H9 (cell line): ENCODE results near the gene IGF1R. TPM values are rescaled to one million over a fixed set of nuclear protein-coding genes. Genes with fewer than 3 reads are reported as not detected.

ENCODE experiments used
- DNase-seq: peaks from one replicate; pipeline ENCODE4 v3.0.0-alpha.2; 2017
- H2AFZ ChIP-seq: one replicate; pipeline ENCODE4 v1.6.1; 2013; ENCODE audit warnings: mild to moderate bottlenecking, low read length, control low read depth, moderate library complexity
- H2AK5ac ChIP-seq: 2 replicates; pipeline ENCODE4 v1.6.1; 2013; ENCODE audit warnings: low read length, control low read depth, mixed read lengths; ENCODE audit not compliant: insufficient read length
- H2BK120ac ChIP-seq: one replicate; pipeline ENCODE4 v1.6.1; 2013; ENCODE audit warnings: low read depth, mild to moderate bottlenecking, low read length, control low read depth, inconsistent platforms; ENCODE audit not compliant: poor library complexity, severe bottlenecking
- H2BK12ac ChIP-seq: 2 replicates; pipeline ENCODE4 v1.6.1; 2013; ENCODE audit warnings: low read length, control low read depth, mixed read lengths, low read depth; ENCODE audit not compliant: insufficient read length
- H2BK15ac ChIP-seq: 2 replicates; pipeline ENCODE4 v1.6.1; 2013; ENCODE audit warnings: low read depth, low read length, control low read depth
- H2BK20ac ChIP-seq: one replicate; pipeline ENCODE4 v1.6.1; 2013; ENCODE audit warnings: low read depth, mild to moderate bottlenecking, low read length, control low read depth, inconsistent platforms; ENCODE audit not compliant: poor library complexity, severe bottlenecking
- H2BK5ac ChIP-seq: 2 replicates; pipeline ENCODE4 v1.6.1; 2013; ENCODE audit warnings: low read length, control low read depth, mixed read lengths; ENCODE audit not compliant: insufficient read length
- H3K14ac ChIP-seq: 2 replicates; pipeline ENCODE4 v1.6.1; 2013; ENCODE audit warnings: low read length, control low read depth; ENCODE audit not compliant: insufficient read depth
- H3K18ac ChIP-seq: 2 replicates; pipeline ENCODE4 v1.6.1; 2013; ENCODE audit warnings: low read depth, mild to moderate bottlenecking, mixed read lengths, low read length, control low read depth; ENCODE audit not compliant: insufficient read length
- H3K23ac ChIP-seq: 2 replicates; pipeline ENCODE4 v1.6.1; 2013; ENCODE audit warnings: low read length, control low read depth, mixed read lengths, low read depth; ENCODE audit not compliant: insufficient read length
- H3K23me2 ChIP-seq: 2 replicates; pipeline ENCODE4 v1.6.1; 2013; ENCODE audit warnings: low read depth, mild to moderate bottlenecking, mixed read lengths, low read length, control low read depth; ENCODE audit not compliant: insufficient read length, poor library complexity, severe bottlenecking
- H3K27ac ChIP-seq: 2 replicates; pipeline ENCODE4 v1.5.1; 2013; ENCODE audit warnings: low read length, control low read depth, mixed read lengths, low read depth; ENCODE audit not compliant: insufficient read length
- H3K27me3 ChIP-seq: 2 replicates; pipeline ENCODE4 v1.6.1; 2013; ENCODE audit warnings: low read length, control low read depth, inconsistent platforms; ENCODE audit not compliant: insufficient read depth
- H3K4ac ChIP-seq: 2 replicates; pipeline ENCODE4 v1.6.1; 2013; ENCODE audit warnings: low read depth, mild to moderate bottlenecking, control low read depth, inconsistent platforms, low read length, moderate library complexity
- H3K4me1 ChIP-seq: 2 replicates; pipeline ENCODE4 v1.6.1; 2013; ENCODE audit warnings: low read length, control low read depth, inconsistent platforms; ENCODE audit not compliant: insufficient read depth
- H3K4me2 ChIP-seq: 2 replicates; pipeline ENCODE4 v1.6.1; 2013; ENCODE audit warnings: low read length, control low read depth, mixed read lengths; ENCODE audit not compliant: insufficient read length, insufficient read depth
- H3K56ac ChIP-seq: 2 replicates; pipeline ENCODE4 v1.6.1; 2013; ENCODE audit warnings: low read depth, mild to moderate bottlenecking, mixed read lengths, low read length, control low read depth; ENCODE audit not compliant: insufficient read length
- H3K79me1 ChIP-seq: 2 replicates; pipeline ENCODE4 v1.6.1; 2013; ENCODE audit warnings: low read depth, mild to moderate bottlenecking, moderate library complexity, low read length, control low read depth, inconsistent platforms; ENCODE audit not compliant: insufficient read depth, poor library complexity, severe bottlenecking
- H3K79me2 ChIP-seq: 2 replicates; pipeline ENCODE4 v1.6.1; 2013; ENCODE audit warnings: low read length, control low read depth, inconsistent platforms; ENCODE audit not compliant: insufficient read depth
- H3K9ac ChIP-seq: 2 replicates; pipeline ENCODE4 v1.6.1; 2013; ENCODE audit warnings: low read length, control low read depth, mixed read lengths; ENCODE audit not compliant: insufficient read length; ENCODE audit errors: extremely low read depth
- H3K9me3 ChIP-seq: one replicate; pipeline ENCODE4 v1.6.1; 2013; ENCODE audit warnings: low read depth, low read length, inconsistent platforms; ENCODE audit not compliant: control insufficient read depth
- H3T11ph ChIP-seq: one replicate; pipeline ENCODE4 v1.6.1; 2013; ENCODE audit warnings: mild to moderate bottlenecking, low read length, control low read depth, inconsistent platforms
- H4K20me1 ChIP-seq: one replicate; pipeline ENCODE4 v1.6.1; 2013; ENCODE audit not compliant: control insufficient read depth, insufficient read length, insufficient read depth
- H4K5ac ChIP-seq: 2 replicates; pipeline ENCODE4 v1.6.1; 2013; ENCODE audit warnings: low read depth, mild to moderate bottlenecking, mixed read lengths, low read length, control low read depth; ENCODE audit not compliant: insufficient read length
- H4K8ac ChIP-seq: replicated peaks from 2 replicates; pipeline ENCODE4 v1.6.1; 2013; ENCODE audit warnings: low read length, control low read depth, mixed read lengths, low read depth; ENCODE audit not compliant: insufficient read length
- H4K91ac ChIP-seq: 2 replicates; pipeline ENCODE4 v1.6.1; 2013; ENCODE audit warnings: low read depth, mild to moderate bottlenecking, moderate library complexity, mixed read lengths, low read length, control low read depth; ENCODE audit not compliant: insufficient read length
- H3K27ac Mint-ChIP-seq, 3 experiments: 2 replicates in 2 of 3; 3 replicates in 1 of 3; pipeline ENCODE4 v1.8.0; 2020 to 2021; ENCODE audit warnings: mixed read lengths in 3 of 3, mild to moderate bottlenecking in 1 of 3, moderate library complexity in 1 of 3
- H3K27me3 Mint-ChIP-seq: 2 replicates; pipeline ENCODE4 v1.8.0; 2021; ENCODE audit warnings: low read depth, mild to moderate bottlenecking, moderate library complexity, mixed read lengths
- H3K36me3 Mint-ChIP-seq, 3 experiments: 2 replicates in 2 of 3; 3 replicates in 1 of 3; pipeline ENCODE4 v1.8.0; 2020 to 2021; ENCODE audit warnings: low read depth in 3 of 3, mixed read lengths in 3 of 3; ENCODE audit not compliant: insufficient read depth in 1 of 3
- H3K4me1 Mint-ChIP-seq, 2 experiments: 2 replicates each; pipeline ENCODE4 v1.8.0; 2020; ENCODE audit warnings: mixed read lengths in 2 of 2
- H3K4me3 Mint-ChIP-seq, 2 experiments: 2 replicates in 1 of 2; 3 replicates in 1 of 2; pipeline ENCODE4 v1.8.0; 2020 to 2021; ENCODE audit warnings: mild to moderate bottlenecking in 2 of 2, mixed read lengths in 2 of 2, moderate library complexity in 1 of 2
- H3K9me3 Mint-ChIP-seq, 2 experiments: 2 replicates in 1 of 2; 3 replicates in 1 of 2; pipeline ENCODE4 v1.8.0; 2020; ENCODE audit warnings: mild to moderate bottlenecking in 2 of 2, mixed read lengths in 2 of 2, moderate library complexity in 1 of 2
- WGBS: extraction: QIAGEN DNeasy Blood & Tissue Kit; methylation state at CpG from one replicate; pipeline ENCODE4 v1.1.7; 2013; ENCODE audit warnings: missing lambda C conversion rate, low lambda C conversion rate, mixed read lengths; ENCODE audit not compliant: insufficient read length; ENCODE audit errors: extremely low coverage; 5-methylcytosine and 5-hydroxymethylcytosine counted together
- total RNA-seq: library from RNA; stranded (reverse); gene quantifications from 2 replicates; pipeline ENCODE4 v1.2.1, GENCODE V29; 2021
- TF ChIP-seq, protein P1 (sequence below): fragments of 200-600 bp; sonication (generic); conservative IDR thresholded peaks from 3 replicates; pipeline ENCODE4 v1.8.0; 2021; ENCODE audit warnings: antibody characterized with exemption, mild to moderate bottlenecking

Gene IGF1R
- total RNA-seq, 1 experiment from 2014 or later, result 70.0 TPM

DNA sequence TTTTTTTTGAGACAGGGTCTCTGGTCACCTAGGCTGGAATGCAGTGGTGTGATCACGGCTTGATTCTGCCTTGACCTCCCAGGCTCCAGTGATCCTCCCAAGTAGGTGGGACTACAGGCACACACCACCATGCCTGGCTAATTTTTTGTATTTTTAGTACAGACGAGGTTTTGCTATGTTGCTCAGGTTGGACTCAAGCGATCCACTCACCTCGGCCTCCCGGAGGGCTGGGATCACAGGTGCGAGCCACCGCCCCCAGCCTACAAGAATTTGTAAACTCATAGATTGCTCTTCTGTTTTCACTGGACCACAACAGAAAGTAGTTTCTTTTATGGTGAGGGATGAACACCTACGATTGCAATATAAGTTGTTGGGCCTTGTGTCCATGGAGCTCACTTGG lies 7.4 kb downstream of the IGF1R start:
- peaks cover 70% of the 10 kb centered on the region; the same call in 1 of the 2 replicates for H3K79me2 ChIP-seq
- H2BK15ac ChIP-seq, result no peak overlapping the region
- Mint-ChIP-seq H3K27me3 (peaks cover 2% of the 10 kb centered on the region; the same call in 1 of the 2 replicates), H3K4me3 (no peak overlapping the region), H3K36me3 (peaks cover 0 to 1% (median 1%) of the 10 kb centered on the region in 3 experiments; a peak in 2 of 7 replicates), H3K27ac (no peak overlapping the region), H3K4me1 (peaks cover 76 to 84% of the 10 kb centered on the region in 2 experiments), H3K9me3 (no peaks in the 10 kb centered on the region; a peak in 1 of 5 replicates)
- H3K4me2 ChIP-seq, result no peak overlapping the region
- no peak overlapping the region for H2BK20ac ChIP-seq
- no peak overlapping the region for H3T11ph ChIP-seq
- H2AK5ac ChIP-seq, result no peak overlapping the region
- no peak overlapping the region for H2AFZ ChIP-seq
- no peaks in the 10 kb centered on the region for H3K27me3 ChIP-seq
- no peak overlapping the region for H3K56ac ChIP-seq
- H3K14ac ChIP-seq, result no peak overlapping the region
- H4K8ac ChIP-seq, result no peak overlapping the region
- no peak overlapping the region for H4K91ac ChIP-seq
- no peak overlapping the region for H4K5ac ChIP-seq
- no peak for DNase-seq
- no peak overlapping the region for H3K4ac ChIP-seq
- H3K27ac ChIP-seq, result no peak overlapping the region
- H2BK5ac ChIP-seq, result no peak overlapping the region
- H2BK12ac ChIP-seq, result no peak overlapping the region
- WGBS, result no CpG with 5 or more reads among the region's 8 CpGs
- H3K18ac ChIP-seq, result no peak overlapping the region
- H2BK120ac ChIP-seq, result no peak overlapping the region
- H3K4me1 ChIP-seq, result peaks cover 17% of the 10 kb centered on the region
- H3K79me1 ChIP-seq, result peaks cover 6% of the 10 kb centered on the region
- H4K20me1 ChIP-seq, result no peaks in the 10 kb centered on the region
- no peak overlapping the region for H3K23ac ChIP-seq
- H3K9me3 ChIP-seq, result no peaks in the 10 kb centered on the region
- TF ChIP-seq, protein P1, sequence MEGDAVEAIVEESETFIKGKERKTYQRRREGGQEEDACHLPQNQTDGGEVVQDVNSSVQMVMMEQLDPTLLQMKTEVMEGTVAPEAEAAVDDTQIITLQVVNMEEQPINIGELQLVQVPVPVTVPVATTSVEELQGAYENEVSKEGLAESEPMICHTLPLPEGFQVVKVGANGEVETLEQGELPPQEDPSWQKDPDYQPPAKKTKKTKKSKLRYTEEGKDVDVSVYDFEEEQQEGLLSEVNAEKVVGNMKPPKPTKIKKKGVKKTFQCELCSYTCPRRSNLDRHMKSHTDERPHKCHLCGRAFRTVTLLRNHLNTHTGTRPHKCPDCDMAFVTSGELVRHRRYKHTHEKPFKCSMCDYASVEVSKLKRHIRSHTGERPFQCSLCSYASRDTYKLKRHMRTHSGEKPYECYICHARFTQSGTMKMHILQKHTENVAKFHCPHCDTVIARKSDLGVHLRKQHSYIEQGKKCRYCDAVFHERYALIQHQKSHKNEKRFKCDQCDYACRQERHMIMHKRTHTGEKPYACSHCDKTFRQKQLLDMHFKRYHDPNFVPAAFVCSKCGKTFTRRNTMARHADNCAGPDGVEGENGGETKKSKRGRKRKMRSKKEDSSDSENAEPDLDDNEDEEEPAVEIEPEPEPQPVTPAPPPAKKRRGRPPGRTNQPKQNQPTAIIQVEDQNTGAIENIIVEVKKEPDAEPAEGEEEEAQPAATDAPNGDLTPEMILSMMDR, result no peak
- H3K23me2 ChIP-seq, result peaks cover 10% of the 10 kb centered on the region
- no peak overlapping the region for H3K9ac ChIP-seq
